MM.1S (cell line): ENCODE results near the gene IREB2.

Experiments used
- EZH2phosphoT487 ChIP-seq: fragments of 300-600 bp; sonication (generic); IDR thresholded peaks from 2 replicates; pipeline ENCODE4 v1.6.1; 2018; ENCODE audit warnings: antibody characterized with exemption, low read length
- TF ChIP-seq, protein P1 (sequence below): fragments of 300-600 bp; sonication (generic); IDR thresholded peaks from 2 replicates; pipeline ENCODE4 v1.5.1; 2016; ENCODE audit warnings: antibody characterized with exemption, low read length, mixed read lengths

DNA sequence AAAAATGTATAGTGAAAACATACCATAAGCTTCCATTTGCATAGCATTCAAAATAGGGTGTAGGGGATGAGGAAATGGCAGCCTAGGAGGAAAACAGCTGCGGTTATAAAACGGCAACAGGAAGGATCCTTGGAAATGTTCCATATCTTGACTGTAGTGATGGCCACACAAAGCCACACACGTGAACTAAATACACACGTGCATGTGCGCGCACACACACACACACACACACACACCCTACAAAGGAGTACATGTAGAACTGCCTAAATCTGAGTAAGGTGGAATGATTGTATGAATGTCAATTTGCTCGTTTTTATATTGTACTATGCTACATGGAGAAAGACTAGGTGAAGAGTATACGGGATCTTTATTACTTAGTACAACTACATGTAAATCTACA lies 3.9 kb upstream of the IREB2 start:
- TF ChIP-seq, protein P1, sequence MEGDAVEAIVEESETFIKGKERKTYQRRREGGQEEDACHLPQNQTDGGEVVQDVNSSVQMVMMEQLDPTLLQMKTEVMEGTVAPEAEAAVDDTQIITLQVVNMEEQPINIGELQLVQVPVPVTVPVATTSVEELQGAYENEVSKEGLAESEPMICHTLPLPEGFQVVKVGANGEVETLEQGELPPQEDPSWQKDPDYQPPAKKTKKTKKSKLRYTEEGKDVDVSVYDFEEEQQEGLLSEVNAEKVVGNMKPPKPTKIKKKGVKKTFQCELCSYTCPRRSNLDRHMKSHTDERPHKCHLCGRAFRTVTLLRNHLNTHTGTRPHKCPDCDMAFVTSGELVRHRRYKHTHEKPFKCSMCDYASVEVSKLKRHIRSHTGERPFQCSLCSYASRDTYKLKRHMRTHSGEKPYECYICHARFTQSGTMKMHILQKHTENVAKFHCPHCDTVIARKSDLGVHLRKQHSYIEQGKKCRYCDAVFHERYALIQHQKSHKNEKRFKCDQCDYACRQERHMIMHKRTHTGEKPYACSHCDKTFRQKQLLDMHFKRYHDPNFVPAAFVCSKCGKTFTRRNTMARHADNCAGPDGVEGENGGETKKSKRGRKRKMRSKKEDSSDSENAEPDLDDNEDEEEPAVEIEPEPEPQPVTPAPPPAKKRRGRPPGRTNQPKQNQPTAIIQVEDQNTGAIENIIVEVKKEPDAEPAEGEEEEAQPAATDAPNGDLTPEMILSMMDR: no peak
- TF ChIP-seq EZH2phosphoT487: no peak
